ENCODE measurements around the gene RECQL5. TPM values are rescaled to one million over a fixed set of nuclear protein-coding genes. Genes with fewer than 3 reads are reported as not detected.

Gene RECQL5
- total and polyA plus RNA-seq, 11 donors, result 6.0 to 15.9 (median 10.2) TPM

GRCh38 chr17:75667825-75668224, 871 bp upstream of the RECQL5 start:
- Histone ChIP-seq H3K4me1 (peaks cover 0 to 33% (median 21%) of the 10 kb centered on the region in 12 donors), H3K9me3 (no peaks in the 10 kb centered on the region), H3K4me3 (peak overlapping the region; percentile 70 to 100 (median 88)), H3K36me3 (peaks cover 3 to 65% (median 54%) of the 10 kb centered on the region in 9 donors), H3K27me3 (no peaks in the 10 kb centered on the region), H3K27ac (peak overlapping the region in 11 of 12 donors; percentile 63 to 90 (median 86))
- intact Hi-C loops (cut with DNase I), result no loop called here
- TF ChIP-seq POLR2A (IDR thresholded peaks at IDR 0.05), result no peak
- TF ChIP-seq, protein P1, sequence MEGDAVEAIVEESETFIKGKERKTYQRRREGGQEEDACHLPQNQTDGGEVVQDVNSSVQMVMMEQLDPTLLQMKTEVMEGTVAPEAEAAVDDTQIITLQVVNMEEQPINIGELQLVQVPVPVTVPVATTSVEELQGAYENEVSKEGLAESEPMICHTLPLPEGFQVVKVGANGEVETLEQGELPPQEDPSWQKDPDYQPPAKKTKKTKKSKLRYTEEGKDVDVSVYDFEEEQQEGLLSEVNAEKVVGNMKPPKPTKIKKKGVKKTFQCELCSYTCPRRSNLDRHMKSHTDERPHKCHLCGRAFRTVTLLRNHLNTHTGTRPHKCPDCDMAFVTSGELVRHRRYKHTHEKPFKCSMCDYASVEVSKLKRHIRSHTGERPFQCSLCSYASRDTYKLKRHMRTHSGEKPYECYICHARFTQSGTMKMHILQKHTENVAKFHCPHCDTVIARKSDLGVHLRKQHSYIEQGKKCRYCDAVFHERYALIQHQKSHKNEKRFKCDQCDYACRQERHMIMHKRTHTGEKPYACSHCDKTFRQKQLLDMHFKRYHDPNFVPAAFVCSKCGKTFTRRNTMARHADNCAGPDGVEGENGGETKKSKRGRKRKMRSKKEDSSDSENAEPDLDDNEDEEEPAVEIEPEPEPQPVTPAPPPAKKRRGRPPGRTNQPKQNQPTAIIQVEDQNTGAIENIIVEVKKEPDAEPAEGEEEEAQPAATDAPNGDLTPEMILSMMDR (IDR thresholded peaks at IDR 0.05), result no peak
- ATAC-seq, result no peak
- 7 to 10% (median 9%) methylated on average over 4 of the region's 4 CpGs for WGBS, 4 donors
- no peak for DNase-seq

- H3K27me3 ChIP-seq, result no peaks in the 10 kb centered on the region
- TF ChIP-seq, protein P1 (IDR thresholded peaks at IDR 0.05), result no peak
- TF ChIP-seq POLR2A (IDR thresholded peaks at IDR 0.05), result no peak
- peaks cover 0 to 65% (median 54%) of the 10 kb centered on the region in 9 donors for H3K36me3 ChIP-seq
- H3K9me3 ChIP-seq, result no peaks in the 10 kb centered on the region
- intact Hi-C loops (cut with DNase I), result no loop called here
- peaks cover 0 to 29% (median 21%) of the 10 kb centered on the region in 12 donors for H3K4me1 ChIP-seq
- peak overlapping the region in 1 of 12 donors; percentile 89 for H3K27ac ChIP-seq
- peak overlapping the region in 10 of 12 donors; percentile 70 to 100 (median 86) for H3K4me3 ChIP-seq
- 87 to 90% (median 88%) methylated on average over 10 of the region's 10 CpGs for WGBS, 4 donors
- ATAC-seq, result no peak
- no peak for DNase-seq
These were observed 973 bp downstream of the RECQL5 start for GRCh38 chr17:75665981-75666380.

- Histone ChIP-seq H3K4me3 (no peak overlapping the region), H3K27ac (no peak overlapping the region), H3K36me3 (peaks cover 0 to 64% (median 50%) of the 10 kb centered on the region in 9 donors), H3K9me3 (no peaks in the 10 kb centered on the region), H3K4me1 (peaks cover 0 to 25% (median 20%) of the 10 kb centered on the region in 12 donors), H3K27me3 (no peaks in the 10 kb centered on the region)
- TF ChIP-seq POLR2A (IDR thresholded peaks at IDR 0.05), result no peak
- TF ChIP-seq, protein P1 (IDR thresholded peaks at IDR 0.05), result no peak
- intact Hi-C loops (cut with DNase I), result no loop called here
- DNase-seq, result no peak
- ATAC-seq, result no peak
- WGBS, 4 donors, result 77 to 90% (median 85%) methylated on average over 3 of the region's 3 CpGs
These were observed 2.8 kb downstream of the RECQL5 start for GRCh38 chr17:75664099-75664549.

DNA sequence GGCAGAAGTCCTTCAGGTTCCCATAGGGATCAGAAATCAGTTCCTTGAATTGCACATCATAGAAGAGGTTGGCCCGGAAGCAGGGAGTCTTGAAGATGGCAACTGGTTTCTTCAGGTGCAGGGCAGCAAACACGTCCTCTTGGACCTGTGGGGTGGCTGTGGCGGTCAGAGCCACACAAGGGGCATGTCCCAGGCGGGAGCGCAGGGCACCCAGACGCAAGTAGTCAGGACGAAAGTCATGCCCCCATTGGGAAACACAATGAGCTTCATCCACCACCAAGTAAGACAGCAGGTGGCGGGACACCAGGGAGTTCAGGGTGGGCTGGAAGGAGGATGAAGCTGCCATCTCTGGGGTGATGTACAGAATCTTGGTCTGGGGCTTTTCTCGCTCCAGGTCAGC, 4.4 kb downstream of the RECQL5 start:
- intact Hi-C loops (cut with DNase I), result no loop called here
- peaks cover 0 to 13% (median 9%) of the 10 kb centered on the region in 12 donors for H3K4me1 ChIP-seq
- WGBS, 4 donors, result 92 to 96% (median 95%) methylated on average over 9 of the region's 9 CpGs
- TF ChIP-seq, protein P1 (IDR thresholded peaks at IDR 0.05), result no peak
- no peak for TF ChIP-seq POLR2A (IDR thresholded peaks at IDR 0.05)
- peaks cover 0 to 62% (median 59%) of the 10 kb centered on the region in 9 donors for H3K36me3 ChIP-seq
- H3K27me3 ChIP-seq, result no peaks in the 10 kb centered on the region
- ATAC-seq (no peak), DNase-seq (no peak)
- no peak overlapping the region for H3K27ac ChIP-seq
- no peaks in the 10 kb centered on the region for H3K9me3 ChIP-seq
- no peak overlapping the region for H3K4me3 ChIP-seq
